ENCODE measurements around the gene TIMM13. TPM values are rescaled to one million over a fixed set of nuclear protein-coding genes. Genes with fewer than 3 reads are reported as not detected.
A peak's percentile ranks its signal among the peaks of the same experiment; 100 is the strongest.
"Not testable (repeated sequence)": the region's sequence is repeated elsewhere in the genome, so short reads cannot be mapped to it uniquely, and the experiment has no call there.

The TIMM13 gene
- total RNA-seq, 1 donor from 2014 or later = 84.1 TPM

DNA sequence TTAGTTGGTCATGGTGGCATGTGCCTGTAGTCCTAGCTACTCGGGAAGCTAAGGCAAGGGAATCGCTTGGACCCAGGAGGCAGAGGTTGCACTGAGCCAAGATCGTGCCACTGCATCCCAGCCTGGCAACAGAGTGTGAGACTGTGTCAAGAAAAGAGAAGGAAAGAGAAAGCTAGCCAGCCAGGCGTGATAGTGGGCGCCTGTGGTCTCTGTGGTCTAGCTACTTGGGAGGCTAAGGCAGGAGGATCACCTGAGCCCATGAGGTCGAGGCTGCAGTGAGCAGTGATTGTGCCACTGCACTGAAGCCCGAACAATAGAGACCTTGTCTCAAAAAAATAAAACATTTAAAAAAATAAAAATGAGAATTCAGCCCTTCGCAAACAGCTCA, 33.3 kb downstream of the TIMM13 start:
- ATAC-seq (no peak), DNase-seq (no peak)
- intact Hi-C loops (cut with micrococcal nuclease) = no loop called here

DNA sequence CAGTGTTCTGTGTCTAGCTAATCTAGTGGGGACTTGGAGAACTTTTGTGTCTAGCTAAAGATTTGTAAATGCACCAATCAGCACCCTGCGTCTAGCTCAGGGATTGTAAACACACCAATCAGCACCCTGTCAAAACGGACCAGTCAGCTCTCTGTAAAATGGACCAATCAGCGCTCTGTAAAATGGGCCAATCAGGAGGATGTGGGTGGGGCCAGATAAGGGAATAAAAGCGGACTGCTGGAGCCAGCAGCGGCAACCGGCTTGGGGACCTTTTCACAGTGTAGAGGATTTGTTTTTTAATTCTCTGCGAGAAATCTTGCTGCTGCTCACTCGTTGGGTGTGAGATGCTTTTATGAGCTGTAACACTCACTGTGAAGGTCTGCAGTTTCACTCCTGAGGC, 34.5 kb downstream of the TIMM13 start:
- DNase-seq; ATAC-seq; intact Hi-C loops (cut with micrococcal nuclease): not testable (repeated sequence)

- ATAC-seq (no peak), DNase-seq (no peak)
- intact Hi-C loops (cut with micrococcal nuclease) = no loop called here
These were observed 35.0 kb downstream of the TIMM13 start for GRCh38 chr19:2392366-2392765.

- ATAC-seq (peak; percentile 50), DNase-seq (no peak)
- intact Hi-C loops (cut with micrococcal nuclease) = no loop called here
These were observed 36.2 kb downstream of the TIMM13 start for GRCh38 chr19:2391118-2391725.

- DNase-seq = no peak
- intact Hi-C loops (cut with micrococcal nuclease) = no loop called here
- no peak for ATAC-seq
These were observed 37.8 kb downstream of the TIMM13 start for GRCh38 chr19:2389594-2389993.

DNA sequence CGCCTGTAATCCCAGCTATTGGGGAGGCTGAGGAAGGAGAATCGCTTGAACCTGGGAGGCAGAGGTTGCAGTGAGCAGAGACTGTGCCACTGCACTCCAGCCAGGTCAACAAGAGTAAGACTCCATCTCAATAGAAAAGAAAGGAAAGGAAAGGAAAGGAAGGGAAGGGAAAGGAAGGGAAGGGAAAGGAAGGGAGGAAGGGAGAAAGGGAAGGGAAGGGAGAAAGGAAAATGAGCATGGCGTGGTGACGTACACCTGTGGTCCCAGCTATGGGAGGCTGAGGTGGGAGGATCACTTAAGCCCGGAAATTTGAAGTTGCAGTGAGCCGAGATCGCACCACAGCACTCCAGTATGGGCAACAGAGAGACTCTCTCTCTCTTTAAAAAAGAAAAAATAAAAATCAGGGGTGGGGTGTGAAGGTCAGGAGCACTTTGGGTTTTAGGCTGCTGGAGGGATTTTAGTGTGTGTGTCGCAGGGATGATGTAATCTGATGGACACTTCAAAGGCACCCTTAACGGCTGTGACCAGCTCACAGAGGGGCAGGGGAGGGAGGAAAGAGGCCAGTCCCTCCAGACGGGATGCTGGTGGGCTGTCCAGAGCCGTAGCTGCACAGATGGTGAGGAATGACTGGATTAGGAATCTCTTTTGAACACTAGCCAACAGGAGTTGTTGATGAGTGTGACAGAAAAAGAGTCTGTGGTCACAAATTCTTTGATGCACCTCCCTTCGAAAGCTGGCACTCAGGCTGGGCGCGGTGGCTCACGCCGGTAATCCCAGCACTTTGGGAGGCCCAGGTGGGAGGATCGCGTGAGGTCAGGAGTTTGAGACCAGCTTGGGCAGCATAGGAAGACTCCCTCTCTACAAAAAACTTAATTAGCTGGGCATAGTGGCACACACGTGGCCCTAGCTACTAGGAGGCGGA, 39.8 kb downstream of the TIMM13 start:
- ATAC-seq = no peak
- intact Hi-C loops (cut with micrococcal nuclease) = no loop called here
- no peak for DNase-seq

DNA sequence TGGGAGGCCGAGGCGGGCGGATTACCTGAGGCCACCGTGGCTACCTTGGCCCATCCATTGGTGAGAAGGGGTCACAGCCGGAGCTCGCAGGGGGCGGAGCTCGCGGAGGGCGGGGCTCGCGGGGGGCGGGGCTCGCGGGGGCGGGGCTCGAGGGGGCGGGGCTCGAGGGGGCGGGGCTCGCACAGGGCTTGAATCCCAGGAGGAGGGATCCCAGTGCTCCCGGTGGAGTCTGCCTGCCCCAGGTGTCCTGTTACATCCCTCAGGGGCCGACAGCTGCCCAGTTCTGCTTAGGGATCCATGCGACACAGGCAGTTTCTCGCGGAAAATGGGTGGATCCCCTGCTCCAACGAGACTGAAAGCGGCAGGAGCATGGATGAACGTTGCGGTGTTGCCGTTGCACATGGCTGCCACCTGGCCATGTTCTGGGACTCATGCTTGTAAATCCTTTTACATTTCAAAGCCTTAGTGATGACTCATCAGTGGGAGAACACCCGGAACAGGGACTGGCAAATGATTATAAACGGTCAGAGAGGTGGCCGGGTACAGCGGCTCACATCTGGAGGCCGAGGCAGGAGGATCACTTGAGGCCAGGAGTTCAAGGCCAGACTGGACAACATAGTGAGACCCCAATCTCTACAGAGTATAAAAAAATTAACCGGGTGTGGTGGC, 42.2 kb downstream of the TIMM13 start:
- intact Hi-C loops (cut with micrococcal nuclease) = no loop called here
- ATAC-seq (no peak), DNase-seq (no peak)

GRCh38 chr19:2382530-2383222, 44.7 kb downstream of the TIMM13 start:
- intact Hi-C loops (cut with micrococcal nuclease) = no loop called here
- DNase-seq = no peak
- no peak for ATAC-seq

GRCh38 chr19:2381148-2381820, 46.1 kb downstream of the TIMM13 start:
- DNase-seq = no peak
- no peak for ATAC-seq
- intact Hi-C loops (cut with micrococcal nuclease) = no loop called here

GRCh38 chr19:2380567-2380966, 46.8 kb downstream of the TIMM13 start:
- ATAC-seq = no peak
- intact Hi-C loops (cut with micrococcal nuclease) = no loop called here
- no peak for DNase-seq

GRCh38 chr19:2376784-2377519, 50.4 kb downstream of the TIMM13 start:
- no peak for DNase-seq
- intact Hi-C loops (cut with micrococcal nuclease) = no loop called here

More at GRCh38 chr19:2376784-2377519, 50.4 kb downstream of the TIMM13 start:
- ATAC-seq = no peak

Small RNAs within 50 kb of the gene (microRNA-seq; reads per million reads assigned to microRNA genes)
- not detected for gene MIR7108 (ENCODE audit: borderline number of aligned reads)

Other genes with a start within 250 kb of the TIMM13 start
- 60.7 TPM for gene PLEKHJ1, start 191.3 kb downstream of the TIMM13 start, total RNA-seq
- gene SF3A2, start 190.8 kb downstream of the TIMM13 start, total RNA-seq = 31.4 TPM
- gene AMH, start 178.3 kb downstream of the TIMM13 start, total RNA-seq = 1.6 TPM
- not detected for gene JSRP1, start 171.2 kb downstream of the TIMM13 start, total RNA-seq
- 0.87 TPM for gene PEAK3, start 145.4 kb downstream of the TIMM13 start, total RNA-seq
- not detected for gene LINGO3, start 119.4 kb downstream of the TIMM13 start, total RNA-seq
- 43.8 TPM for gene LSM7, start 99.0 kb downstream of the TIMM13 start, total RNA-seq
- gene SPPL2B, start 98.9 kb downstream of the TIMM13 start, total RNA-seq = 25.9 TPM
- gene TMPRSS9, start 67.3 kb downstream of the TIMM13 start, total RNA-seq = not detected
- gene LMNB2, start 29.4 kb upstream of the TIMM13 start, total RNA-seq = 17.7 TPM
- 42.3 TPM for gene GADD45B, start 48.5 kb upstream of the TIMM13 start, total RNA-seq

Measured in left ventricle myocardium superior (tissue), 1 donor.